Measurements from ENCODE around the gene DPP6.

DPP6 gene

DNA sequence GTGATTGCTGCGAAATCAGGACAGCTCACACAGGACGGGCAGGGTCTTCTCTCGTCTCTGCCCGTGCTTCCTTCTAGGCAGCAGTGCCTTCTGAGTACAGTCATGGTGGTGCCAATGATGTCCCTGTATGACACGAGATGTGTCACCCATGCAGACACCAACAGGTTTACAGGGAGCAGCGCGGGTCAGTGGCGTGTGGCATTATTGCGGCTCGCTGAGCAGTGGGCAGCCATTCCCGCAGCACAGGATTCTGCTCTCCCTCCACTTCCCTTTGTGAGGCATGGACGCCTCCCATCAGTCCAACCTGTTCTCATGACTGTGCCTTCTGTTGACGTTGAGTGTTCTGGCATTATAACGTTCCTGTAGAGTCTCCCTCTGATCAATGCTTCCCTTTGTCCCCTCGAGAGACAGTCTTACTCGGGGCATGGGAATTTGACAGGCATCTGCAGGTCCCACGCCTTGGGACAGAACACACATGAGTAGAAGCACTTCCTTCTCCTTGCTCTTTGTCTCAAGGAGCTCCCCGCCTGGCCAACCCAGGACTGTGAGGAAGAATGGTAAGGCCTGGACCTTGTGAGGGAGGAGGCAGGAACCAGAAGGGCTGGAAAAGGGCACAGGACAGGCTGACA, 731.2 kb downstream of the DPP6 start:
- DNase-seq = no peak

DNA sequence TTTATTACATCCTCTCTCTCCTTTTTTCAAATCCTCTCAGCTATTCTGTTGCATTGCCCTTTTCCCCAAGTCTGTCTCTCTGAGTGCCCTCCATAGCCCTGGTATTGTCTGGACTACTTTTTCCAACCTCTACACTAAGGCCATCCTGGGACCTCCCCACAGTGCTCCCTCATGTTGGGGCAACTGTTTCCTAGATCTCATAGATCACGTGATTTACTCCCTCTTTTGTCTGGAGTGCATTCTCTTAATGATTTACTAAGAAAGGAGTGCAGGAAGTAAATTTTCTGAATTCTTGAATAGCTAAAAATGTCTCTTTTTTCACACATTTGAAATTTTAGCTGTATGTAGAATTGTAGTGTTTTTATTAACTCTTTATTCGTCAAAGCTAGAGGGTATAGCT, 733.7 kb downstream of the DPP6 start:
- no peak for DNase-seq

DNA sequence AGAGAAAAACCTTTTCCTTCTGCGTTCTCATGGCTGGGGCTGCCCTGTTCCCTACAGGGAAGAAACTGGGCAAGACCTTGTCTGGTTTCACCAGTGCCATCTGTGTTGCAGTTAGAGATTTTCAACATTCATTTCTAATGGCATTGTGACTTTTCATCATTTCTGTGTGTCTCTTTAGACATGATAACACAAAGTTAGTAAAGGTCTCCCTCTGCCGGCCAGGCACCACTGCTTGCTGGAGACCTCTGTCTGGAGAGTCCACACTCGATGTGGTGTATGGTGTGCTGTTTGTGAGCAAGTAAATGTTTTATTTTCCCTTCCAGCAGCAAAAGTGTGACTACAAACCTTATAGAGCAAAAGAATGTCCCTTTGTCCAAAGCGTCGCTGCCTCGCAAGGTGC, 737.2 kb downstream of the DPP6 start:
- no peak for DNase-seq

DNA sequence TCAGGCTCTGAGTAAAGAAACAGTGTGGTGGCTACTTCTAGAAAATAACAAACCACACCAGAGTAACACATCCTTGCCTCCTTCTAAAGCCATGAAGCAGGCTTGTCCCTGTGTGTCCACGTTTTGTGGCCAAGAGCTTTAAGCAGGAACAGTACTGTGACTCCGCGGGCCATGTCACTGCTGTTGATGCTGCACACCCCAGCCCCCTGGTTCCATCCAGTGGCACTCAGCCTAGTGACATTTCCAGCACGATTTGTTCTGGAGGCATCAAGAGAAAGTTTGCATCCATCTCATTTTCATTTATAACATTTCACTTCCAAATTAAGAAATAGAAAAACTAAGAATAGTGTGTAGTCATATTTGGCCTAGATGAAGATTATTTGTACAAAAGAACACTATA, 739.4 kb downstream of the DPP6 start:
- DNase-seq = no peak

DNA sequence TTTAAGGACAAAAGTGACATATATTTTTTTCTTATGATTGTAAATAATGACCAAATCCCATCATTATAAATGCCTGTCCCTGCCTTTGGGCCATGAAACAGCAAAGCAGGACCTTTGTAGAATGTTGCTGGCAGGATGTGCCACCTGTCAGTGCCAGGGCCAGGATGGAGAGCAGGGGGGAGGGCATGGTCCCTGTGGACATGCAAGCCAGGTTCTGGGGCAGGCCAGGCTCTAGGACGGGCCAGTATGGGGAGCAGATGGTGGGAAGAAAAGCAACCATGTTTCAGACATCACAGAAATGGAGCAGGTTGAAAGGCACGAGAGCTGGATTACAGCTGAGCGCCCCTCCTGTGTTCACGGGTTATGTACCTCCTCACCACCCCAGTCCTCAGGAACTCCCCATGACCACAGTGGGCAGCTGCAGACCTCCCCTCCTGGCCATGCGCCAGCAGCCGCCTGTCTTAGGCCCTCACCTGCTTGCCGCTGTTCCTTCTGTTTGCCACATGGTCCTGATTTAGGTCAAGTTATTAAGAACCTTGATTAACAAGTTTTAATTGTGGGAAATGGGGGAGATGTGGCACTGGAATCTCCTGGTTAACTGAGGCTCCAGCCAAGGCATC, 740.3 kb downstream of the DPP6 start:
- no peak for DNase-seq

DNA sequence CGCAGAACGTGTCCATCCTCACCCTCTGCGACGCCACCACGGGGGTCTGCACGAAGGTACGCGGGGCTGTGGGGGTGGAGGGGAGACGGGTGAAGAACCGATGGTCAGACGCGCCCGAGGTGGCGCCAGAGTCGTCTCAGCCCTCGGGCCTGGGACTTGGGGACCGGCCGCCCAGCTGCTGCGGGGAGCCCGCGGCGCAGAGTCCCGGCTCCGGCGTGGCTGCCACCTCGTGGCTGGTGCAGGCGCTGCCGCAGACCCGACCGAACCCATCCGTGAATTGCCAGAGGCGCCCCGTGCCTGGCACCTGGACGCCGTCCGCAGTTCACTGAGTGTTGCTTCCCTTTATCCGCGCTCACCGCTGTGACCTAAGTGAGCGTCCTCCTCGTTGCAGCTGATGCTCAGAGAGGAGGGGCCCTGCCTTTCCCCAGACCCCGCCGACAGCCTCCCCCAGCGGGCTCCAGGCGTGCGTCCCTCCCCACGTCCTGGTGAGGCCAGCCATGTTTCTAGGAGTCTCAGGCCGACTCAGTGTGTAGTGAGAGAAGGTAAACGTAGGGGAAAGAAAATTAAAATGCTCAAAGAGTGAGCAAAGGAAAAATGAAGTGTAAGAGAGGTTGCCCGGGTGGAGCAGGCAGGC, 742.1 kb downstream of the DPP6 start:
- DNase-seq = no peak

DNA sequence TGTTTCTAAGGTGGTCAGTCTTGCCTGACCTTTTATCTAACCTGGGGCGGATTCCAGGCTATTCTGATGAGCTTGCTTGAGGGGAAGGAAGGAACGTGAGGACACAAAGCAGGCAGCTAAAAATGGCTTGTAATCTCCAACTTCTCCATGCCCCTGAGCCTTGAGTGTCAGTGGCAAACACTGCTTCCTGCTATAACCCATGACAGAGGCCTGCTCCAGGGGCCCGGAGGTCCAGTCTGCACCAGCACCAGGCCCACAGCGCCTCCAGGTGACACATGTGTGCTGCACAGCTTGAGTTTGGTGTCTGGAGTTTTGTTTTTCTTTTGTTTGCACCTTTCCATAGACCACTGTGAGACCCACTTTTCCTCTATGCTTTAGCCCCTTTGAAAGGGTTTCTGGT, 742.8 kb downstream of the DPP6 start:
- no peak for DNase-seq

DNA sequence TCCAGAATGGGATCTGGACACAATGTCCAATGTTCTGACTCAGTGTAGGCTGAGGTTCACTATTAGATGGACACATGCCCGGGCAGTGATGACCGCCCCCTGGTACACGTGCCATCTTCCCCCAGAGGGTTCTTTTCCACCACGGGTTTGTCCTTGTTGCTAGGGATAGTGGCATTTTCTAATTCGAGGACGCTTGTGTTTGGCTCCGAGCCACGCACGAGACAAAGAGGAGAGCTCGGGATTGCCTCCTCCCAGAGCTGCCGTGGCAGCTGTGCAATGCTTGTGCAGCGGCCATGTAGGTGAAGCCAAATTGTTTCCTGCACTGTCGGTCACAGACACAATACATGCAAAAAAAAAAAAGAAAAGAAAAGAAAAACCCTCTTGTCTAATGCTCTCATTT, 743.2 kb downstream of the DPP6 start:
- DNase-seq = no peak

DNA sequence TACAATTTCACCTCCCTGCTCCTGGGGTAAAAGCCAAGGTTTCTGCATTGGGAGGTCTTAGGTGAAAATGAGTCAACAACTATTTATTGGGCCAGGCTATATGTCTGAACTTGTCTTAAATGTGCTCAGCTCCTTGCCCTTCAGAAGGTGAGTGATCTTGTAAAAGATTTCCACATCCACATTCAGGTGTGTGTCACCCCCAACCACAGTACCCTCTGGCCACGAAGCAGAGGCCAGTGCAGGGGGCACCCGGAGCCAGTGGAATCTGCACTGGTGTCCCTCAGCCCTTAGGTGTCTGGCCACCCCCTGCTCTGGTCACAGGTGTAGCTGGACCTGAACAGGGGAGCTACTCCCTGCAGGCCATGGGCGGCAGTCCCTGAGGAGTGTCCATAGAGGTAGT, 752.3 kb downstream of the DPP6 start:
- DNase-seq = no peak

DNA sequence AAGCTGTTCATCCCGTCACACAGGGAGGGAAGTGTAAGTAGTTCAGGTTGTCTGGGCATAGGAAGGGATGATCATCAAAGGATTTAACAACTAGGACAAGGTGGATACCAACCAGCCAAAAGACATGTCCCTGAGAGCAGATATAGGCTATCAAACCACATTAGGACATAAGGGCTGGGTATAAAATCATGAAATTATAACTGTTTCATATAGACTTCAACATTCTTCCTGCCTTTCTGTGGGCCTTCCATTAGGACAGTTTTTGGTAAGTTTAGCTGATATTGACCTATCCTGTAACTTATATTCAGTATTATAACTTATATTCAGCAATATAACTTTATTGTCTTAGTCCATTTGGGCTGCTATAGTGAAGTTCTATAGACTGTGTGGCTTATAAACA, 759.8 kb downstream of the DPP6 start:
- DNase-seq = no peak

DNA sequence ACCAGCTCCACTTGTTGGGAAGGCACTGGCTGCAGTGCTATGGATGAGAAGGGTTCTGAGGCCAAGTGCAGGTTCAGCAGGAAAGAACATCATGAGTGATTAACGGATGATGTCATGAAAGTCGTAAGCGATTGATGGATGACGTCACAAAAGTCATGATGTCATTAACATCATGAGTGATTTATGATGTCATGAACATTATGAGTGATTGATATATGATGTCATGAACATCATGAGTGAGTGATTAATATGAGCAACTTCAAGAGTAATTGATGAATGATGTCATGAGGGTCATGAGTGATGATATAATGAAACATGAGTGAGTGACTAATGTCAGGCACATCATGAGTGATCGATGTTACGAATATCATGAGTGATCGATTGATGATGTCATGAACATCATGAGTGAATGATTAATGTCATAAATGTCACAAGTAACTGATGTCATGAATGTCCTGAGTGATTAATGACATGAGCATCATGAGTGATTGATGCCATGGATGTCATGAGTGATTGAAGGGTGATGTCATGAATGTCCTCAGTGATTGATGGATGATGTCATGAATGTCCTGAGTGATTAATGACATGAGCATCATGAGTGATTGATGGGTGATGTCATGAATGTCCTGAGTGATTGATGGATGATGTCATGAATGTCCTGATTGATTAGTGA, 765.2 kb downstream of the DPP6 start:
- no peak for DNase-seq

DNA sequence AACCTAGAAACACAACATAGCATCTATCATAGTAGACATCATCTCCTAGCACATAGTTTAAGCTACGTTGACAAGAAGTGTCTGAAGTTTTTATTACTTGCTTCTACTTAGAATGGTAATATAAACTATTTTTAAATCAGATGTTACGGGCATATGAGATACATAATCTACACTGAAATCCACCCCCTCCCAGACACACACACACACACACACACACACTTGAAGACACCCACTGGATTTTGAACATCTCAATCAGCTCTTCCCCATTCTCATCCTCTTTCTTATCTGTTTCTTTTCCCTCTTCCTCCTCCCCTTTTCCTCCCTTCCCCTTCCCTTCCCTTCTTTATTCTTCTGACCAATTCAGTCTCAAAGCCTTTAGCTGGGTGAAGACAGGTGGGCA, 774.8 kb downstream of the DPP6 start:
- no peak for DNase-seq

DNA sequence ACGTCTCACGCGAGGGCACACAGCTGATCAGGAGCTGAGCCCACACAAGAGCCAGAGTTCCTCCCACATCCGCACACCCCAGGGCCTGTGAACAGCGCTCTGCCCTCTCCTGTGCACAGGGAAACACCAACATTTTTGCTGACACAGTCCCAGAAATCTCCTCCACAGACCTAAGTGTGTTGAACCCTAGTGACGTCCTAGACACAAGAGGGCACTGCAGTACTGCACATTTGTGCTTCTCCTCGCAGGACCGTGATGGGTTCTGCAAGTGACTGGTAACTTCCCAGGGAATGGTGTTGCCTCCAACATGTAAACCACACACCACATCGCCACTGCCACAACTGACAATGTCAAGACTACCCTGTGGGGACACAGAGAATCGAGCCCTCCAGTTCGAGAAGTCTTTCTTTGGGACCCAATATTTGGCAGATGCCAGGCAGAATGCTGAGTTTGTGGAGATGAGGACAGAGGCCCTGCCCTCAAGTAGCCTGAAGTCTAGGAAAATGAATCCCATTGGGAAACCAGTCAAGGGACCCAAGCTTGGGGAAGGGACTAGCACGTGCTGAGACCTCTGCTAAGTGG, 780.5 kb downstream of the DPP6 start:
- no peak for DNase-seq

DNA sequence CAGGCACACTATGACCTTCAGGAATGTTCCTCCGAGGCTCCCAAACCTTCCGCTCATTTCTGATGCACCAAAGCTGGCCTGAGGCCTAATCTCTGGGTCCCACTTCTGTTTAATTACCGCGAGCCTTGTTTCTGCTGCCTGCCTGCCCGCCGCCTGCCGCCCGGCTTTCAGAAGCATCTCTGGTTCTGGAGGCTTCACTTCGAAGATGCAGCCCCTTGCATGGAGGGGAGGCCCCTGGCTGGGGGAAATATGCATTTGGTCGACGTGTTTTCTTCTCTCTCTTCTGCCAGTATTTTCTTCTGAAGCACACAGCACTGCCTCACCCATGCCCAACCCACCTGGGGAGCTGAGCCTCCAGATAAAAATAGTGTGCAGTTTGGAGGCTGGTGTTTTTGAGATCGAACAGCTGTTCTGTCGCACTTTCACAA, 783.8 kb downstream of the DPP6 start:
- no peak for DNase-seq

DNA sequence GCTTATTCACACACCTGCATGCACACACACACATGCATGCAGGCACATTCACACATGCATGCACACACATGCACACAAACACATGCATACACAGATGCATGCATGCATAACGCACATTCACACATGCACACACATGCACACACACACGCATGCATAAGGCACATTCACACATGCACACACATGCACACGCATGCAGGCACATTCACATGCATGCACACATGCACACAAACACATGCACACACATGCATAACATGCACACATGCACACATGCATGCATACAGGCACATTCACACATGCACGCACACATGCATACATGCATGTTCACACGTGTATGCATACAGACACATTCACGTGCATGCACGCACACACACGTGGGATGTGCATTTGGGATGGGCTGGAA, 784.9 kb downstream of the DPP6 start:
- no peak for DNase-seq

DNA sequence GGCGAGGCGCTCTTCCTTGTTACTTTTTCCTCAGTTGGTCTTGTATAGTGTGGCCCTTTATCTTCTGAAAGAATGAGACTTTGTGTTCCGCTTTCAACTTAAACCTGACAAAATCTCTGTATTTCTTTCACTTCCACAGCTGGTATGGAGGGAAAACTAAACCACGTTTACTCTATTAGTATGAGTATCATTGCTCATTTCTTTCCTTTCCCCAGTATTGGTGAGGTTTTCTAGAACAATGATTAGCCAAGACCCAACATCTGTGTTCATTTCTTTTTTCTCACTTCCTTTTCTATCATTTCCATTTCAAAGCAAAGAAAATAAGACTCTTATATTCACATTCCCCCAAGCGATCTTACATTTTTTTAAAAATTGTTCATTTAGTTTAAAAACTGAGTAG, 785.4 kb downstream of the DPP6 start:
- DNase-seq = no peak

DNA sequence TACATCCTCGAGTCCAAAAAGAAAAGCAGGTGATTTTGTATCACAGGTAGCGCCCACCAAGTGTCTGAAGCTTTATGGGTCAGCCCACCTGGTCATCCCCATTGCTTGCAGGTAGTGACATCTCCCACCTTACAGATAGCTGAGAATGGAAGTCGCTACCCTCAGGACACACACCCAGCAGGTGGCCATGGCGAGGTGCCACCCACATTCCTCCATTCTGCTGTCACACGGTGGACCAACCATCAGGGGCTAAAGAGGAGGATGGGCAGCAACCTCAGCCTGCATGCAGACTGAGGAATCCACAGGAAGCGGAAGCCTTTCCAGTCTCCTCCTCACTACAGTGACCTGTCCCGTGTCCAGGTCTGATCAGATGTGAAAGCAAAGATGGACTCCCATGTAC, 787.9 kb downstream of the DPP6 start:
- no peak for DNase-seq

DNA sequence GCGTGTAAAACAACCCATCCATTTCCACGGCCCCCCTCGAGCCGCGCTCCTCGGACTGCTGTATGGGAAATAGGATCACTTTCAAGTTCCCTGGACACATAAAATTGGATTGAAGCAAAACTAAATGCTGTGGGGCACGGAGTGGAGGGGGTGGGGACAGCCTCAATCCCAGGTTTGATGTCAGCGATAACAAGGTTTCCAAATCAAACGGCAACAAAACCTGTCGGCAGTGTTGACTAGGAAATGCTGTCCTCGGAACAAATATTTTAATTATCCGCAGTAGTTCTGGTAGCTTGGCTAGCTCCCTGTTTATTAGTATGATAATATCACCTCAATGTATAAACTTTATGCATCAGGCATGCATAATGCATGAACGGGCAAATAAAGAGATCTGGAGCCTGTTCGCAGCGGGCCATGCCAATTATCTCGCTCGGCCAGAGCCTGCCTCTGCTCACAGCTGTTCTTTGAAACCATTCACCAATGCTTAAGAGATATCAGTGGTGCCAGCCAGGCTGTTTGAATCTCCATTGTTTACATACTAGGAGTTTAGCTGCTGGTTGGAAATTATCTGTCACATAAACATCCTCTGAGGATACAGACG, 789.6 kb downstream of the DPP6 start:
- DNase-seq = no peak

DNA sequence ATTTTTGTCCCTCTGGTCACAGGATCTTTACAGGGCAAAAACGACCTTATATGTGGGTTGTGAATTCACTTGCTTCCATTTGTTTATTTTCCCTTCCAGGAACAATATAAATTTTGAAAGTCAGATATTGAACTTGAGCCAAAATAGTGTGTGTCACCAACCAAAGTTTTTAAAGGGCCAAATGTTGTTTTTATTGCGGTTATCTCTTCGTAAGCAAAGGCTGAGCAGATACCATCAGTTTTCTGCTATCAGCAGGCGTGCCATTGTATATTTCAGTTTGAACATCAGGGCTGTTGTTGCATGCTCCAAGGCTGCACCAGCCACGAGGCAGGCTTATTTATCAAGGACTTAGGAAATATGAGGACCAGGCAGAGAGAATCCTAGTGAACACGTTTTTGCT, 790.4 kb downstream of the DPP6 start:
- DNase-seq = no peak

DNA sequence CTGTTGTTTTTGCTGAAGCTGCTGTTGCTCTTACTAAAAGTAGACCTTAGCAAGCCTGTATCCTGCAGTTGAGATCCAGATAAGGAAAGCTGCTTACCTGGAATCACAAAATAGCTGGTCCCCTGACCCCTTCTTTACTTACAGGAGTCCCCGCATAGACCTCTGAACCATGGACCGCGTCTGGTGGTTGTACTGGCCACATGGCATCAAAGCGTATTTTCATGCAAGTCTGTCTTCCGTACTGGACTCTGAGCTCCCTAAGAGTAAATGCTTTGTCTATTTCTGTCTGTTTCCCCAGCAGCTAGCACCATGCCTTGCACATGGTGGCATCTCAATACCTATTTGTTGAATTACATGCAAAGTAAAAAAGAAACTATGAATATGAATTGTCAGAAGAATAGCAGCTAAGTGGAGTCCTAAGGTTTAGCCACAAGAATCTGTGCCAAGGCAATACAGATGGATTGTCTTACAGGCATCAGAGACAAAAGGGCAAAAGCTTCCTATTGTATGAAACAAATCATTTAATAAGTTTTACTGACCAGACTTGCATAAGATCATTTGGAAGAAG, 791.6 kb downstream of the DPP6 start:
- no peak for DNase-seq

DNA sequence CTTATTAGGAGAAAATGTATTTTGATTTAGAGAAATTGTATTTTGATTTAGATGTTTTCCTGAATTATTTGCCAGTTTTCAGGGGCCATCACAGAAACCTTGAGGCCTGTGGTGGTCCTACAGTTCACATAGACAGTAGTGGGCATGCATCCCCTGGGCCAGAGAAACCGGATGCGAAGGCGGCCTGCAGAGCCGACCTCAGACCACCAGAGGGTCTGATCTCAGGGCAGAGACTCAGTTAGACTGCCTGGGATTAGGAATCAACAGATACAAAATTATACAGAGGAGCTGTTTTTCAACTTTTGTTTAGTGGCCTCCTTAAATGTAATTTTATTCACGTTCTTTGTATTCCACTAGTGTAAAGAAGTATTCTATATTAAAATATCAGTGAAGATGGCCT, 792.3 kb downstream of the DPP6 start:
- DNase-seq = no peak

DNA sequence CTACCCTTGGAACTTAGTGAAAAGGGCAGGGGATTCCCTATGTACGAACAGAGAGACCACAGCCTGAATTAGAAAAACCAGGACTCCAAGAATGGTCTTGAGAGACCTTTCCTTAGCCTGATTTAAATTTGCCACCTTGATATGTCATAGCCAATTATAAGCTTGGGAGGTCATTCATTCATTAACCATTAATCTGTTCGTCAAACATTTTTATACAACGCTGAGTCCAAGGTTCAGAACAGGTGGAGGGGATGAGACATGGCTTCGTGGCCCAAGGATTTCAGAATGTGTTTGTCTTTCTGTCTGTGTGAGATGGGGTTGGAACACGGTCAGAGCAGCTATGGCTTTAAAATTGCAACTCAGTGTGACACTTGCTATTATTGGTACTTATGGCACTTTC, 792.8 kb downstream of the DPP6 start:
- DNase-seq = no peak

DNA sequence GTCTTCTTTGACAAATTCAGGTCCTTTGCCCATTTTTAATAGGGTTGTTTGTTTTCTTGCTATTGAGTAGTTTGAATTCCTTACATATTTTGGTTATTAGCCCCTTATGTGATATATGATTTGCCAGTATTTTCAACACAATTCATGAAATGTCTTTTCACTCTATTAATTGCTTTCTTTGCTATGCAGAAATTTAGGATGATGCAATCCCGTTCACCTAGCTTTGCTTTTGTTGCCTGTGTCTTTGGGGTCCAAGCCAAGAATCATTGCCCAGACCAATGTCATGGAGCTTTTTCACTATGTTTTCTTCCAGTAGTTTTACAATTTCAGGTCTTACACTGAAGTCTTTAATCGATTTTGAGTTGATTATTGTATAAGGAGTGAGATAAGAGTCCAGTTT, 796.3 kb downstream of the DPP6 start:
- DNase-seq = no peak

All from NCI-H226 (cell line).